ENCODE data around the gene MCTP2. TPM values are rescaled to one million over a fixed set of nuclear protein-coding genes. Genes with fewer than 3 reads are reported as not detected.

Gene MCTP2
- total RNA-seq, 4 donors from 2014 or later, result 35.2 to 84.0 (median 61.2) TPM

GRCh38 chr15:94324835-94325767 lies 93.7 kb downstream of the MCTP2 start:
- no peaks in the 10 kb centered on the region for H3K27me3 ChIP-seq
- H3K27ac ChIP-seq, result no peak overlapping the region
- H3K4me3 ChIP-seq (replicated peaks in 1 of 3), result no peak overlapping the region
- DNase-seq, result no peak
- H3K9me3 ChIP-seq, result no peaks in the 10 kb centered on the region
- no peaks in the 10 kb centered on the region for H3K4me1 ChIP-seq
- 85 to 86% methylated on average over 14 to 15 of the region's 15 CpGs for WGBS, 2 donors
- no peak for TF ChIP-seq POLR2A (IDR thresholded peaks at IDR 0.05)
- TF ChIP-seq CTCF (IDR thresholded peaks at IDR 0.05), result no peak
- intact Hi-C loops (cut with DNase I), result loop anchor here (2.0 kb wide), 1 partner anchor 160 kb away; no protein-coding TSS in a partner anchor
- H3K36me3 ChIP-seq, result no peaks in the 10 kb centered on the region

GRCh38 chr15:94327356-94327936 lies 96.1 kb downstream of the MCTP2 start:
- H3K27me3 ChIP-seq, result no peaks in the 10 kb centered on the region
- intact Hi-C loops (cut with DNase I), result no loop called here
- no peaks in the 10 kb centered on the region for H3K9me3 ChIP-seq
- 79 to 86% methylated on average over 2 of the region's 2 CpGs for WGBS, 2 donors
- no peak overlapping the region for H3K27ac ChIP-seq
- no peak overlapping the region for H3K4me3 ChIP-seq (replicated peaks in 1 of 3)
- DNase-seq, result no peak
- TF ChIP-seq CTCF (IDR thresholded peaks at IDR 0.05) (peak in 5 of 6 experiments; percentile 25 to 68 (median 44)), POLR2A (IDR thresholded peaks at IDR 0.05) (no peak)
- no peaks in the 10 kb centered on the region for H3K4me1 ChIP-seq
- H3K36me3 ChIP-seq, result no peaks in the 10 kb centered on the region

GRCh38 chr15:94331731-94332130 lies 100.4 kb downstream of the MCTP2 start:
- H3K9me3 ChIP-seq, result no peaks in the 10 kb centered on the region
- H3K27me3 ChIP-seq, result no peaks in the 10 kb centered on the region
- no peak for DNase-seq
- H3K36me3 ChIP-seq, result no peaks in the 10 kb centered on the region
- no peak overlapping the region for H3K4me3 ChIP-seq (replicated peaks in 1 of 3)
- no peak overlapping the region for H3K27ac ChIP-seq
- no peak for TF ChIP-seq CTCF (IDR thresholded peaks at IDR 0.05)
- TF ChIP-seq POLR2A (IDR thresholded peaks at IDR 0.05), result no peak
- intact Hi-C loops (cut with DNase I), result no loop called here
- 78 to 84% methylated on average over 3 of the region's 3 CpGs for WGBS, 2 donors
- no peaks in the 10 kb centered on the region for H3K4me1 ChIP-seq

- no peaks in the 10 kb centered on the region for H3K36me3 ChIP-seq
- H3K9me3 ChIP-seq, result no peaks in the 10 kb centered on the region
- intact Hi-C loops (cut with DNase I), result no loop called here
- no peak for DNase-seq
- no peak overlapping the region for H3K4me3 ChIP-seq (replicated peaks in 1 of 3)
- 89 to 96% methylated on average over 3 of the region's 3 CpGs for WGBS, 2 donors
- TF ChIP-seq POLR2A (IDR thresholded peaks at IDR 0.05) (no peak), CTCF (IDR thresholded peaks at IDR 0.05) (no peak)
- H3K27ac ChIP-seq, result no peak overlapping the region
- H3K4me1 ChIP-seq, result no peaks in the 10 kb centered on the region
- H3K27me3 ChIP-seq, result no peaks in the 10 kb centered on the region
Measured at GRCh38 chr15:94335616-94336015, 104.3 kb downstream of the MCTP2 start.
